Pancreas (tissue), 10 donors: ENCODE measurements around the gene SPTLC3. TPM values are rescaled to one million over a fixed set of nuclear protein-coding genes. Genes with fewer than 3 reads are reported as not detected.

Experiments
- ATAC-seq, 4 donors: fragments of 200-7000 bp; cut with Tn5 transposase; one replicate each; pipeline versions ENCODE4 v1.8.0 to v1.9.1; 2020; ENCODE audit warnings: mild to moderate bottlenecking in 4 of 4, moderate library complexity in 4 of 4
- DNase-seq, 6 donors: peaks; one replicate each; pipeline ENCODE4 v3.0.0-alpha.2; 2020
- FAIRE-seq: peaks from 2 replicates; lab custom pipeline; 2012; peaks lifted over from hg19 to GRCh38; lab: Jason Lieb, UNC
- H3K27ac ChIP-seq, 4 donors: fragments of 200-600 bp; sonication (generic); 1 replicate in 3 of 4; 2 replicates in 1 of 4; pipeline versions ENCODE4 v1.5.0 to v1.8.0; 2020
- H3K27me3 ChIP-seq, 4 donors: fragments of 200-600 bp; one replicate each; pipeline ENCODE4 v1.8.0; 2021
- H3K36me3 ChIP-seq, 3 donors: fragments of 200-600 bp; sonication (generic) in 1 of 3; one replicate each; pipeline versions ENCODE4 v1.5.0 to v1.8.0; 2020 to 2021
- H3K4me1 ChIP-seq, 3 donors: fragments of 200-600 bp; one replicate each; pipeline ENCODE4 v1.8.0; 2021
- H3K4me3 ChIP-seq, 4 donors: fragments of 200-600 bp; sonication (generic) in 2 of 4; one replicate each; pipeline versions ENCODE4 v1.5.0 to v1.8.0; 2020 to 2021
- H3K9me3 ChIP-seq, 4 donors: fragments of 200-600 bp; one replicate each; pipeline ENCODE4 v1.8.0; 2021
- CTCF ChIP-seq, 4 donors: fragments of 200-600 bp; sonication (generic) in 3 of 4; IDR thresholded peaks; one replicate each; pipeline versions ENCODE4 v1.5.0 to v1.8.0; 2021; ENCODE audit warnings: antibody characterized with exemption in 4 of 4
- WGBS, 2 donors: extraction: QIAGEN DNeasy Blood & Tissue Kit; methylation state at CpG; one replicate each; pipeline ENCODE4 v1.1.7; 2013; 5-methylcytosine and 5-hydroxymethylcytosine counted together
- intact Hi-C, 3 donors: fragments of 100-400 bp; cut with DNase I; formaldehyde crosslinking; loops; one replicate each; pipeline versions ENCODE4 v1.11.1 to v1.14.2; 2022
- polyA plus RNA-seq, 2 donors: library from polyadenylated mRNA; stranded (reverse); fragments of 200-250 nt; gene quantifications; one replicate each; pipeline ENCODE4 v1.2.3, GENCODE V29; 2013
- total RNA-seq, 6 donors: library from RNA; stranded (reverse); fragmentation: NEBNext Ultra II Directional in 4 of 6; extraction: Animal tissue kit (Norgen Biotek cat#: 25700) in 4 of 6; gene quantifications; one replicate each; pipeline versions ENCODE4 v1.2.1 to v1.2.4, GENCODE V29; 2021 to 2023
- donor health status: healthy with polysubstance abuse.
- donor health status: DM: no; HTN: no; CAD: no; lungs with moderate emphysema.
- donor health status: DM: no; HTN: no; CAD: no.
- donor health status: control.
- donor health status: control.
- donor health status: Bipolar disorder and iron deficiency.
- donor health status: DM: yes; HTN: yes; CAD: no.
- donor health status: DM: no; HTN: no; CAD: no.
- donor health status: DM: no; HTN: no; CAD: no.
- donor health status: DM: yes; HTN: yes; CAD: no.

The SPTLC3 gene
- total and polyA plus RNA-seq, 8 donors, result 1.5 to 9.3 (median 4.4) TPM

- TF ChIP-seq CTCF (IDR thresholded peaks at IDR 0.05), result no peak
- ATAC-seq, result no peak
- H3K27ac ChIP-seq, result no peak overlapping the region
- no peaks in the 10 kb centered on the region for H3K27me3 ChIP-seq
- no peaks in the 10 kb centered on the region for H3K36me3 ChIP-seq
- intact Hi-C loops, result no loop called here
- FAIRE-seq, result no peak
- no peak for DNase-seq
- H3K4me3 ChIP-seq, result no peak overlapping the region
- no peaks in the 10 kb centered on the region for H3K4me1 ChIP-seq
- WGBS, 2 donors, result 73 to 86% methylated on average over 1 of the region's 1 CpG
- no peaks in the 10 kb centered on the region for H3K9me3 ChIP-seq
Measured at GRCh38 chr20:13025181-13025580, 16.4 kb downstream of the SPTLC3 start.

- intact Hi-C loops, result no loop called here
- Histone ChIP-seq H3K9me3 (no peaks in the 10 kb centered on the region), H3K27me3 (no peaks in the 10 kb centered on the region), H3K27ac (no peak overlapping the region), H3K4me3 (no peak overlapping the region), H3K36me3 (no peaks in the 10 kb centered on the region), H3K4me1 (no peaks in the 10 kb centered on the region)
- WGBS, 2 donors, result 75 to 76% methylated on average over 4 of the region's 4 CpGs
- no peak for DNase-seq
- ATAC-seq, result no peak
- FAIRE-seq, result no peak
- TF ChIP-seq CTCF (IDR thresholded peaks at IDR 0.05), result no peak
Measured at GRCh38 chr20:13028001-13028400, 19.2 kb downstream of the SPTLC3 start.

DNA sequence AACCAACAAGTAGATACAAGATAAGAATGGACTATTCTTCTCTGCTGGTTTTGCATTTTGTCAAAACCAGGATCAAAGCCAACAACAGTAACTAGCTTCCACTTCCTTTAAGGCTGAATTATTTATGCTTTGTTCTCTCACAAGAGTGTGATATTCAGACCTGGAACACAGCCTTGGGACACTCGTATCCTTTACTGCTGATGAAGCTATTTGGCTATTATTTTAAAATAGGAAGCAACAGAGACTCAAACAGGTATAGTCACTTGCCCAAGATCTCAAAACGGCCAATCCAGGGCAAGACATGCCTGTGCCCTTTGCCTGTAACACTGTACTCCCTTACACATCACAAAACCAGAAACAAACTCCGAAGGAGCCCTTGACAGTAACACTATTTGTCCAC, 19.9 kb downstream of the SPTLC3 start:
- WGBS, 2 donors, result 65 to 67% methylated on average over 3 of the region's 3 CpGs

GRCh38 chr20:13029687-13030375, 21.1 kb downstream of the SPTLC3 start:
- Histone ChIP-seq H3K4me1 (peaks cover 1 to 4% (median 3%) of the 10 kb centered on the region in 3 donors), H3K27me3 (no peaks in the 10 kb centered on the region), H3K4me3 (no peak overlapping the region), H3K27ac (no peak overlapping the region), H3K36me3 (no peaks in the 10 kb centered on the region), H3K9me3 (no peaks in the 10 kb centered on the region)
- FAIRE-seq, result no peak
- peak in 1 of 6 donors; percentile 35 for DNase-seq
- peak; percentile 44 to 89 (median 68) for ATAC-seq
- no peak for TF ChIP-seq CTCF (IDR thresholded peaks at IDR 0.05)
- 45 to 57% methylated on average over 3 of the region's 3 CpGs for WGBS, 2 donors
- intact Hi-C loops, result no loop called here

More for the DNA sequence above, 19.9 kb downstream of the SPTLC3 start:
- Histone ChIP-seq H3K27me3 (no peaks in the 10 kb centered on the region), H3K9me3 (no peaks in the 10 kb centered on the region), H3K4me1 (no peaks in the 10 kb centered on the region), H3K27ac (no peak overlapping the region), H3K36me3 (no peaks in the 10 kb centered on the region), H3K4me3 (no peak overlapping the region)
- ATAC-seq (peak in 1 of 4 donors; percentile 11), FAIRE-seq (no peak), DNase-seq (no peak)
- no peak for TF ChIP-seq CTCF (IDR thresholded peaks at IDR 0.05)
- intact Hi-C loops, result no loop called here

GRCh38 chr20:13031751-13032150, 23.0 kb downstream of the SPTLC3 start:
- Histone ChIP-seq H3K27ac (no peak overlapping the region), H3K36me3 (no peaks in the 10 kb centered on the region), H3K4me1 (peaks cover 7 to 10% (median 9%) of the 10 kb centered on the region in 3 donors), H3K9me3 (no peaks in the 10 kb centered on the region), H3K27me3 (no peaks in the 10 kb centered on the region), H3K4me3 (no peak overlapping the region)
- DNase-seq (no peak), FAIRE-seq (no peak), ATAC-seq (no peak)
- TF ChIP-seq CTCF (IDR thresholded peaks at IDR 0.05), result no peak
- intact Hi-C loops, result no loop called here
- WGBS, 2 donors, result 83 to 85% methylated on average over 4 of the region's 4 CpGs
